Mesodermal cell (in vitro differentiated cells): Measurements from ENCODE around the gene TFAP2D.

Source experiments
- H3K27ac ChIP-seq: 2 replicates; pipeline ENCODE4 v1.7.0; 2013; ENCODE audit warnings: mild to moderate bottlenecking, low read depth, low read length, moderate library complexity; ENCODE audit not compliant: severe bottlenecking
- H3K36me3 ChIP-seq: 2 replicates; pipeline ENCODE4 v1.7.1; 2013; ENCODE audit warnings: mild to moderate bottlenecking, low read length, moderate library complexity; ENCODE audit not compliant: control insufficient read depth, insufficient read depth
- H3K4me1 ChIP-seq: one replicate; pipeline ENCODE4 v1.7.1; 2013; ENCODE audit warnings: mild to moderate bottlenecking, low read length; ENCODE audit not compliant: insufficient read depth, control insufficient read depth, poor library complexity, severe bottlenecking
- H3K4me3 ChIP-seq: 2 replicates; pipeline ENCODE4 v1.7.0; 2013; ENCODE audit warnings: low read length, control low read depth, mild to moderate bottlenecking; ENCODE audit not compliant: insufficient read depth, poor library complexity, severe bottlenecking; ENCODE audit errors: extremely low read depth
- H3K9me3 ChIP-seq: 2 replicates; pipeline ENCODE4 v1.7.1; 2013; ENCODE audit warnings: mild to moderate bottlenecking, low read length, moderate library complexity; ENCODE audit not compliant: control insufficient read depth
- WGBS, 2 experiments: methylation state at CpG; one replicate each; pipeline ENCODE4 v1.1.5; 2013; ENCODE audit warnings: missing lambda C conversion rate in 2 of 2; ENCODE audit not compliant: insufficient coverage in 2 of 2; 5-methylcytosine and 5-hydroxymethylcytosine counted together

The TFAP2D gene

DNA sequence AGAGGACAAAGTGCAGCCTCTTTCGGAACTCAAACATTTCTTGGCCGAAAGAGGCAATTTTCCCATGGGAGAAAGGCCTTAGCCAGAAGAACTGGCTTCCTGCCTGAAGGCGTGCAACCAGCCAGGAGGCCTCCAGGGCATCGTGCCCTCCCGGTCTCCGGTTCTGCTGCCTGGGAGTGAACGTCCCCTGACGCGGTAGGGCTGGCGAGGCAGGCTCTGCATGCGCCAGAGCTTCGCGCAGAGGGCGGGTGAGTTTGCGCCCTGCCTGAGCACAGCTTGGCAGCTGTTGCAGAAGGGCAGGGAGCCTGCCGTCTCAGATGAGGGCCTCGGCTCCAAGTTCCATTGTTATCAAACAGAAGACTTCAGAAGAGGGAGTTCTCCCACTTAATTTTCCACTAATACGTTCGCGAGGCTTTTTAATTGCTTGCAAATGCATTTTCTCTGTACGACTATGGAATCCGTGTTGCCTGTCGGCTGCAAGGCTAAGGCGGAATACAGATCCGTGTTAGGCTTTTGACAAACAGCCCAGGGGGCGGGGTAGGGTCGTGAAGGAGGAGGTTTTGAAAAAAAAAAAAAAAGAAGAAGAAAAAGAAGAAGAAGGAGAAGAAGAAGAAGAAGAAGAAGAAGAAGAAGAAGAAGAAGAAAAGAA is 5.5 kb upstream of the TFAP2D start:
- Histone ChIP-seq H3K27ac (no peak overlapping the region), H3K4me3 (no peak overlapping the region), H3K36me3 (no peaks in the 10 kb centered on the region), H3K9me3 (no peaks in the 10 kb centered on the region), H3K4me1 (no peaks in the 10 kb centered on the region)
- WGBS, 2 experiments, result 4% methylated on average over 16 to 24 of the region's 27 CpGs

DNA sequence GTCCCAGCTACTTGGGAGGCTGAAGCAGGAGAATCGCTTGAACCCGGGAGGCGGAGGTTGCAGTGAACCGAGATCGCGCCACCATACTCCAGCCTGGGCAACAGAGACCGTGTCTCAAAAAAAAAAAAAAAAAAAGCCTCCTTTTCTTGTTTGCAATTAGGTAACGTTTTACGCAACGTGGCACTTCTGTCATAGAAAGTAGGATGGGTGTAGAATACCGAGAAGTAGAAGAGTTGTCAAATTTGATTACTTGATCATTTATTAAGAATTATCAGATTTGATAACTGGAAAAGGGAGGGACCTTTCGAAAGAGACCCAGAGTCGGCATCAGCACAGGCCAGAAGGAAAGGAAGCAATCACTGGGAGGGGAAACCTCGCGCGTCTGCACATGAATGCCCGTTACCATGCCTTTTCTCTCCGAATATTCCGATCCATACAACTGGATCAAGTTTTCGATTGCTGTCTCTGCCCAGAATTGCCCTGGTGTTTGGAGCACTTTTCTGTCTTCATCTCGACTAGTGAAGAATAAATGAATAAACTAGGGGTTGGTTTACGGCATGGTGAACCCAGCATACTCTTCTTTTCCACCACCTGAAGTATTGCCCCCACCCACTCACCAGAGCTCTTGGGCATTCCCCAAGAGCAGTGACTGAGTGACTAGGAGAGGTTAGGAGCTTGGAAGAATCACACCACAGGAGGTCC is 4.5 kb upstream of the TFAP2D start:
- WGBS, 2 experiments, result 17 to 25% methylated on average over 8 of the region's 22 CpGs

GRCh38 chr6:50709366-50709734 is 4.0 kb upstream of the TFAP2D start:
- 15 to 16% methylated on average over 5 to 6 of the region's 6 CpGs for WGBS, 2 experiments
- H3K27ac ChIP-seq, result no peak overlapping the region
- H3K9me3 ChIP-seq, result no peaks in the 10 kb centered on the region
- H3K4me1 ChIP-seq, result no peaks in the 10 kb centered on the region
- H3K36me3 ChIP-seq, result no peaks in the 10 kb centered on the region
- H3K4me3 ChIP-seq, result no peak overlapping the region

More for the DNA sequence above, 4.5 kb upstream of the TFAP2D start:
- H3K27ac ChIP-seq, result no peak overlapping the region
- no peaks in the 10 kb centered on the region for H3K36me3 ChIP-seq
- no peaks in the 10 kb centered on the region for H3K4me1 ChIP-seq
- no peaks in the 10 kb centered on the region for H3K9me3 ChIP-seq
- no peak overlapping the region for H3K4me3 ChIP-seq

- WGBS, 2 experiments, result 23 to 44% methylated on average over 4 to 5 of the region's 7 CpGs
- Histone ChIP-seq H3K4me3 (no peak overlapping the region), H3K36me3 (no peaks in the 10 kb centered on the region), H3K9me3 (no peaks in the 10 kb centered on the region), H3K4me1 (no peaks in the 10 kb centered on the region), H3K27ac (no peak overlapping the region)
These were observed 1.6 kb upstream of the TFAP2D start for GRCh38 chr6:50711686-50712085.

- no peaks in the 10 kb centered on the region for H3K9me3 ChIP-seq
- no peak overlapping the region for H3K4me3 ChIP-seq
- H3K4me1 ChIP-seq, result no peaks in the 10 kb centered on the region
- WGBS, 2 experiments, result 0% methylated on average over 2 of the region's 2 CpGs
- H3K36me3 ChIP-seq, result no peaks in the 10 kb centered on the region
- no peak overlapping the region for H3K27ac ChIP-seq
These were observed 1.0 kb upstream of the TFAP2D start for GRCh38 chr6:50712291-50712690.

DNA sequence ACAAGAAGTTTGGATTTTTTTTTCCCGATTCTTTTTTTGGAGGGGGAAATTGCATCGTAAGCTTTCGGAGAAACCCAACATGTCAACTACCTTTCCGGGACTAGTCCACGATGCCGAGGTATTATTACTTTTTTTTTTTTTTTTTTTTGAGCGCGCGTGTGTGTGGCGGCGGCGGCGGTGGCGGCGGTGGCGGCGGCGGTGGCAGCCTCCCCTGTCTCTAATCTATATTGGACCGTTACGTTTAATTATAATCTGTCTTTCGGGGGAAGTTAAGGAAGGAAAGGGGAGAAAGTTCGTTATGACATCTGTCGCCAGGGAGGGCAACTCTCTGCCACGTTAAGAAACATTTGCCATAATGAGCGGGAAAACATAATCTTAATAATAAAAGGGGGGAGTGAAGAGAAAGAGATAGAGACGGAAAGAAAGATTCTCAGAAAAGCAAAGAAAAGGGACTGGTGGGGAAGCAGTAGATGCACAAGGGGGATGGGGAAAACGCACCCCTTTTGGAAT is 706 bp downstream of the TFAP2D start:
- no peaks in the 10 kb centered on the region for H3K4me1 ChIP-seq
- H3K36me3 ChIP-seq, result no peaks in the 10 kb centered on the region
- no peak overlapping the region for H3K27ac ChIP-seq
- no peaks in the 10 kb centered on the region for H3K9me3 ChIP-seq
- 0% methylated on average over 2 of the region's 27 CpGs for WGBS, 2 experiments
- no peak overlapping the region for H3K4me3 ChIP-seq

GRCh38 chr6:50714487-50715379 is 1.4 kb downstream of the TFAP2D start:
- Histone ChIP-seq H3K4me1 (no peaks in the 10 kb centered on the region), H3K4me3 (no peak overlapping the region), H3K36me3 (no peaks in the 10 kb centered on the region), H3K9me3 (no peaks in the 10 kb centered on the region), H3K27ac (no peak overlapping the region)
- WGBS, 2 experiments, result 1% methylated on average over 36 to 38 of the region's 51 CpGs

DNA sequence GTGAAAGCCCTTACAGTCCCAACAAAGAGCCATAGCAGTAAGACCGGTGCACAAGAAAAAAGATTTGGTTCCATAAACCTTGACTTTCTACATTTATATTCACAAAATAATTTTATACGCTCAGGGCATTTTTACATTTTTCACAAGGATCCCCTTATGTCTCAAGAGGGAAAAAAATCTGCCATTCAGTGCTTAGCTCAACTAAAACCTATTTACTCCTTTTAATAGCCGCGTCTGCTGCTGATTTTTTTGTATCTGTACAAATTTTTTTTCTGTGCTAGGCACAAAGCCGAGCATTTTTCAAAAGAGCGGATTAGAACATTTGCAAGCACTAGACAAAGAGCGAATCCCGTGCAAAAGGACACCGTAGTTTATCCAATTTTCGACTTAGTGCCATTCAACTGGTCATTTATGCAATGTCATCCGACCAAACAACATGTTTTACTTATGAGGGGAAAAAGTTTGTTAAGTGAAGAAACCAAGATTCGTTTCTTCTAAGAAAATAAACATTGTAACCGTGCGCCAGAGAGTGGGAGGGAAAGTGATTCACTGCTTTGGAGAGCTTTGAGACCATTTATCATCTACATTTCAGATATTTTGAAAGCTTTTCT is 3.7 kb downstream of the TFAP2D start:
- no peak overlapping the region for H3K27ac ChIP-seq
- H3K9me3 ChIP-seq, result no peaks in the 10 kb centered on the region
- WGBS, 2 experiments, result 8 to 13% methylated on average over 6 to 8 of the region's 14 CpGs
- H3K4me1 ChIP-seq, result no peaks in the 10 kb centered on the region
- H3K36me3 ChIP-seq, result no peaks in the 10 kb centered on the region
- no peak overlapping the region for H3K4me3 ChIP-seq

GRCh38 chr6:50717734-50718457 is 4.6 kb downstream of the TFAP2D start:
- Histone ChIP-seq H3K4me1 (no peaks in the 10 kb centered on the region), H3K9me3 (no peaks in the 10 kb centered on the region), H3K4me3 (no peak overlapping the region), H3K36me3 (no peaks in the 10 kb centered on the region), H3K27ac (no peak overlapping the region)
- 0 to 12% methylated on average over 1 to 2 of the region's 9 CpGs for WGBS, 2 experiments

- H3K4me1 ChIP-seq, result no peaks in the 10 kb centered on the region
- no peak overlapping the region for H3K4me3 ChIP-seq
- H3K27ac ChIP-seq, result no peak overlapping the region
- no peaks in the 10 kb centered on the region for H3K36me3 ChIP-seq
- WGBS, 2 experiments, result 33% methylated on average over 1 of the region's 2 CpGs; no CpG with 5 or more reads in 1 of the 2 experiments
- H3K9me3 ChIP-seq, result no peaks in the 10 kb centered on the region
These were observed 5.2 kb downstream of the TFAP2D start for GRCh38 chr6:50718566-50718965.
